IPS DF 6.9 (cell line): Measurements from ENCODE around the gene RALGPS1.

Source experiments
- DNase-seq: peaks from one replicate; pipeline ENCODE4 v3.0.0-alpha.2; 2013; ENCODE audit warnings: low read depth, low spot score
- H3K27ac ChIP-seq: one replicate; pipeline ENCODE4 v1.5.1; 2013; ENCODE audit warnings: low read length, control low read depth
- H3K27me3 ChIP-seq: 2 replicates; pipeline ENCODE4 v1.6.1; 2013; ENCODE audit warnings: mild to moderate bottlenecking, low read length; ENCODE audit not compliant: control insufficient read depth, insufficient read depth
- H3K36me3 ChIP-seq: 2 replicates; pipeline ENCODE4 v1.6.1; 2013; ENCODE audit warnings: low read length; ENCODE audit not compliant: control insufficient read depth, insufficient read depth
- H3K4me1 ChIP-seq: 2 replicates; pipeline ENCODE4 v1.6.1; 2013; ENCODE audit warnings: low read length; ENCODE audit not compliant: control insufficient read depth, insufficient read depth
- H3K4me3 ChIP-seq: 2 replicates; pipeline ENCODE4 v1.5.1; 2013; ENCODE audit warnings: mild to moderate bottlenecking, low read length
- H3K9me3 ChIP-seq: 2 replicates; pipeline ENCODE4 v1.6.1; 2013; ENCODE audit warnings: low read length, inconsistent platforms; ENCODE audit not compliant: control insufficient read depth, insufficient read depth
- WGBS: extraction: QIAGEN DNeasy Blood & Tissue Kit; methylation state at CpG from one replicate; pipeline ENCODE4 v1.1.7; 2013; ENCODE audit warnings: mixed read lengths, missing lambda C conversion rate; ENCODE audit not compliant: insufficient read length, insufficient coverage; 5-methylcytosine and 5-hydroxymethylcytosine counted together

Gene RALGPS1

GRCh38 chr9:127098916-127099553 lies 184.5 kb downstream of the RALGPS1 start:
- Histone ChIP-seq H3K36me3 (no peaks in the 10 kb centered on the region), H3K4me1 (no peaks in the 10 kb centered on the region), H3K4me3 (no peak overlapping the region), H3K27me3 (no peaks in the 10 kb centered on the region), H3K27ac (no peak overlapping the region), H3K9me3 (no peaks in the 10 kb centered on the region)
- WGBS = no CpG with 5 or more reads among the region's 7 CpGs
- DNase-seq = no peak

- H3K4me3 ChIP-seq = no peak overlapping the region
- H3K27ac ChIP-seq = no peak overlapping the region
- WGBS = no CpG with 5 or more reads among the region's 3 CpGs
- no peak for DNase-seq
- H3K36me3 ChIP-seq = no peaks in the 10 kb centered on the region
- H3K4me1 ChIP-seq = no peaks in the 10 kb centered on the region
- no peaks in the 10 kb centered on the region for H3K27me3 ChIP-seq
- no peaks in the 10 kb centered on the region for H3K9me3 ChIP-seq
Observed at GRCh38 chr9:127099664-127100063, 185.1 kb downstream of the RALGPS1 start.

DNA sequence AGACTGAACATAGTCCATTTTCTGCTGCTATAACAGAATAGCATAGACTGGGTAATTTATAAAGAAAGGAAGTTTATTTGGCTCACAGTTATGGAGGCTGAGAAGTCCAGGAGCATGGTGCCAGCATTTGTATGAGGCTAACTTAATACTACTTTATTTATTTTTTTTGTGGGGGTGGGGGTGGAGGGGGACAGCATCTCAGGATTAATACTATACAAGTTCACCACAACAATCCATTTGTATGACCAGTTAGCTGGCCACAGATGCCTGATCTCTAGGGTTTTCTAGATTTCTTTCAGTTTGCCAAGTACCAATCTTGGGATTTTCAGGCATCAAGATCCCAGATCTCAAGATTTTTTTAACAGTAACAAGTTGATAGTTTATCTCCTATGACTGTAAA lies 187.6 kb downstream of the RALGPS1 start:
- H3K27me3 ChIP-seq = no peaks in the 10 kb centered on the region
- no peaks in the 10 kb centered on the region for H3K9me3 ChIP-seq
- no peak for DNase-seq
- H3K4me3 ChIP-seq = no peak overlapping the region
- H3K36me3 ChIP-seq = no peaks in the 10 kb centered on the region
- H3K27ac ChIP-seq = no peak overlapping the region
- H3K4me1 ChIP-seq = no peaks in the 10 kb centered on the region

- Histone ChIP-seq H3K36me3 (no peaks in the 10 kb centered on the region), H3K9me3 (no peaks in the 10 kb centered on the region), H3K27me3 (no peaks in the 10 kb centered on the region), H3K4me1 (no peaks in the 10 kb centered on the region), H3K4me3 (no peak overlapping the region), H3K27ac (no peak overlapping the region)
- WGBS = no CpG with 5 or more reads among the region's 2 CpGs
- no peak for DNase-seq
Observed at GRCh38 chr9:127102788-127103187, 188.2 kb downstream of the RALGPS1 start.

GRCh38 chr9:127104581-127105311 lies 190.2 kb downstream of the RALGPS1 start:
- Histone ChIP-seq H3K36me3 (0 out of 2 replicates have a peak, but pooled peaks cover 2% of the 10 kb centered on the region), H3K27me3 (no peaks in the 10 kb centered on the region), H3K4me3 (no peak overlapping the region), H3K4me1 (no peaks in the 10 kb centered on the region), H3K9me3 (no peaks in the 10 kb centered on the region), H3K27ac (no peak overlapping the region)
- DNase-seq = no peak
- WGBS = no CpG with 5 or more reads among the region's 7 CpGs

DNA sequence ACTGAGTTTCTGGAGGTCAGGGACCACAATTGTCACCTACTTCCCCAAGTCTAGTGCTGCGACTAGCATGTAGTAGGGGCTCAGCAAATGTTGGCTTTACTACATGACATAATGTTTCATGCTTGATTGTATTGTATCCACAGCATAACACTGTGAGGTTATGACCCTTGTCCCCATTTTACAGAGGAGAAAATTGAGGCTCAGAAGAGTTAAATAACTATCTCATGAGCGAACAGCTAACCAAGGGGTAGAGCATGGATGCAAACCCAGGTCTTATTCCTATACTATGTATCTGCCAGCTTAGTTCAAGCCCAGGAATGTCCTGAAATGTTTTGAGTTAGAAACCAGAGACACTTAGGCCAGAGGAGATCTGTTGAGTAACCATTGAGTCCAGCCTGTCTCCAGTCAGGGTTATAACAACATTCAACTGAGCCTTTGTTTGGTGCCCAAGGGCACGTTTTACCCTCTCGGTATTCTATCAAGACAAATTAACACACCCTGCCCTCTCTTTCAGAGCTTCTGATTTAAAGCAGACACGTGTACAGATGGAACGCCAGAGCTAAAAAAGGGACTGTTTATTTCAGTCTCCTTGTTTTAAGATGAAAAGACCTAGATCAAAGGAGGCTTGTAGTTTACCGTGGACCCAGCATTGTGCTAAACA lies 191.4 kb downstream of the RALGPS1 start:
- no CpG with 5 or more reads among the region's 7 CpGs for WGBS
- no peak for DNase-seq
- Histone ChIP-seq H3K36me3 (0 out of 2 replicates have a peak, but pooled peaks cover 2% of the 10 kb centered on the region), H3K27me3 (no peaks in the 10 kb centered on the region), H3K27ac (no peak overlapping the region), H3K9me3 (no peaks in the 10 kb centered on the region), H3K4me1 (no peaks in the 10 kb centered on the region), H3K4me3 (no peak overlapping the region)

- WGBS = no CpG with 5 or more reads among the region's 4 CpGs
- H3K27me3 ChIP-seq = no peaks in the 10 kb centered on the region
- DNase-seq = no peak
- no peaks in the 10 kb centered on the region for H3K9me3 ChIP-seq
- H3K4me1 ChIP-seq = peaks cover 4% of the 10 kb centered on the region; the same call in 1 of the 2 replicates
- no peak overlapping the region for H3K4me3 ChIP-seq
- 0 out of 2 replicates have a peak, but pooled peaks cover 2% of the 10 kb centered on the region for H3K36me3 ChIP-seq
- H3K27ac ChIP-seq = no peak overlapping the region
Observed at GRCh38 chr9:127106466-127106855, 191.9 kb downstream of the RALGPS1 start.

- WGBS = no CpG with 5 or more reads among the region's 11 CpGs
- no peak for DNase-seq
- Histone ChIP-seq H3K27ac (no peak overlapping the region), H3K4me1 (peaks cover 8% of the 10 kb centered on the region; the same call in 1 of the 2 replicates), H3K36me3 (0 out of 2 replicates have a peak, but pooled peaks cover 2% of the 10 kb centered on the region), H3K9me3 (no peaks in the 10 kb centered on the region), H3K27me3 (no peaks in the 10 kb centered on the region), H3K4me3 (no peak overlapping the region)
Observed at GRCh38 chr9:127107171-127107928, 192.8 kb downstream of the RALGPS1 start.

- DNase-seq = no peak
- H3K27me3 ChIP-seq = no peaks in the 10 kb centered on the region
- H3K9me3 ChIP-seq = no peaks in the 10 kb centered on the region
- no peak overlapping the region for H3K27ac ChIP-seq
- H3K4me3 ChIP-seq = no peak overlapping the region
- WGBS = no CpG with 5 or more reads among the region's 38 CpGs
- H3K36me3 ChIP-seq = 0 out of 2 replicates have a peak, but pooled peaks cover 2% of the 10 kb centered on the region
- H3K4me1 ChIP-seq = peaks cover 14% of the 10 kb centered on the region
Observed at GRCh38 chr9:127107929-127108876, 193.6 kb downstream of the RALGPS1 start.
